Measurements from ENCODE around the gene ELFN2.

DNA sequence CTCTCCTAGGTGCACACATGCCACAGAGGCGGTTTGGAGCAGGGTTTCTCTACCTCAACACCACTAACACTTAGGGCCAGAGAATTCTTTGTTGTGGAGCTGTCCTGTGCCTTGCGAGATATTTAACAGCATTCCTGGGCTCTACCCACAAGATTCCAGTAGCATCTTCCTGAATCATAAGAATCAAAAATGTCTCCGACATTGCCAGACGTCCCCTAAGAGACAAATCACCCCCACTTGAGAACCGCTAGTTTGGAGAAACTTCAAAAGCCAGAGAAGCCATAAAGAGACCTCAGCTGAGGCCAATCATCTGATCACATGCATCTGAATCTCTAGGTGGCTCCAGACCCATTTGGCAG is 42.8 kb upstream of the ELFN2 start:
- TF ChIP-seq, protein P1, sequence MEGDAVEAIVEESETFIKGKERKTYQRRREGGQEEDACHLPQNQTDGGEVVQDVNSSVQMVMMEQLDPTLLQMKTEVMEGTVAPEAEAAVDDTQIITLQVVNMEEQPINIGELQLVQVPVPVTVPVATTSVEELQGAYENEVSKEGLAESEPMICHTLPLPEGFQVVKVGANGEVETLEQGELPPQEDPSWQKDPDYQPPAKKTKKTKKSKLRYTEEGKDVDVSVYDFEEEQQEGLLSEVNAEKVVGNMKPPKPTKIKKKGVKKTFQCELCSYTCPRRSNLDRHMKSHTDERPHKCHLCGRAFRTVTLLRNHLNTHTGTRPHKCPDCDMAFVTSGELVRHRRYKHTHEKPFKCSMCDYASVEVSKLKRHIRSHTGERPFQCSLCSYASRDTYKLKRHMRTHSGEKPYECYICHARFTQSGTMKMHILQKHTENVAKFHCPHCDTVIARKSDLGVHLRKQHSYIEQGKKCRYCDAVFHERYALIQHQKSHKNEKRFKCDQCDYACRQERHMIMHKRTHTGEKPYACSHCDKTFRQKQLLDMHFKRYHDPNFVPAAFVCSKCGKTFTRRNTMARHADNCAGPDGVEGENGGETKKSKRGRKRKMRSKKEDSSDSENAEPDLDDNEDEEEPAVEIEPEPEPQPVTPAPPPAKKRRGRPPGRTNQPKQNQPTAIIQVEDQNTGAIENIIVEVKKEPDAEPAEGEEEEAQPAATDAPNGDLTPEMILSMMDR (IDR thresholded peaks at IDR 0.05), result no peak
- no peak for TF ChIP-seq POLR2AphosphoS5 (IDR thresholded peaks at IDR 0.05)

Measured in breast epithelium (tissue), 3 donors.